Sigmoid colon (tissue), 4 donors: Measurements from ENCODE around the gene PRKAG2.

ENCODE experiments used
- CTCF ChIP-seq, 4 experiments: fragments of 450-650 bp in 3 of 4; fragments of 200-600 bp in 1 of 4; IDR thresholded peaks; one replicate each; pipeline ENCODE4 v1.5.1; 2016 to 2019; ENCODE audit warnings: antibody characterized with exemption in 4 of 4, mild to moderate bottlenecking in 3 of 4, moderate library complexity in 2 of 4
- POLR2AphosphoS5 ChIP-seq, 4 donors: sonication (generic); formaldehyde crosslinking; IDR thresholded peaks; one replicate each; pipeline ENCODE4 v1.6.1; 2017; ENCODE audit warnings: antibody characterized with exemption in 4 of 4

GRCh38 chr7:151626422-151627115 lies 250.3 kb downstream of the PRKAG2 start:
- TF ChIP-seq CTCF (IDR thresholded peaks at IDR 0.05) (peak in 3 of 4 experiments; percentile 44 to 54 (median 51)), POLR2AphosphoS5 (IDR thresholded peaks at IDR 0.05) (no peak)
